ENCODE data around the gene BAX.

DNA sequence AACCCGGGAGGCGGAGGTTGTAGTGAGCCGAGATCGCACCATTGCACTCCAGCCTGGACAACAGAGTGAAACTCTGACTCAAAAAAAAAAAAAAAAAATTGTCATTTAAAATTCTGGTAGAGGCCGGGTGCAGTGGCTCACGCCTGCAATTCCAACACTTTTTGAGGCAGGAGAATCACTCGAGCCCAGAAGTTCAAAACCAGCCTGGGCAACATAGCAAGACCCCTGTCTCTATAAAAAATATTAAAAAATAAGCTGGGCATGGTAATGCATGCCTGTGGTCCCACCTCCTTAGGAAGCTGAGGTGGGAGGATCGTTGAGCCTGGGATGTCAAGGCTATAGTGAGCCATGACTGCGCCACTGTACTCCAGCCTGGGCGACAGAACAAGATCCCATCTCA is 48.4 kb upstream of the BAX start:
- TF ChIP-seq SP1 (IDR thresholded peaks at IDR 0.05) (no peak), BHLHE40 (IDR thresholded peaks at IDR 0.05; ENCODE audit: borderline replicate concordance) (no peak), FOXA1 (IDR thresholded peaks at IDR 0.05) (no peak)

All from HEK293T (cell line).